HS-27A (cell line): ENCODE data around the gene RGS19.

Experiments used
- DNase-seq: peaks from one replicate; pipeline ENCODE4 v3.0.0-alpha.2; 2012; ENCODE audit warnings: low read depth, missing footprints

The RGS19 gene

GRCh38 chr20:64107736-64108457 is 28.6 kb upstream of the RGS19 start:
- no peak for DNase-seq

- DNase-seq, result no peak
Measured at GRCh38 chr20:64106981-64107735, 27.8 kb upstream of the RGS19 start, which contains the start of gene NPBWR2. Gene NPBWR2 (minus strand): TSS chr20:64107565. CDS start chr20:64106831, 734 bp downstream.

GRCh38 chr20:64106435-64106961 is 27.2 kb upstream of the RGS19 start:
- no peak for DNase-seq

GRCh38 chr20:64105846-64106434 is 26.6 kb upstream of the RGS19 start:
- DNase-seq, result no peak

GRCh38 chr20:64104667-64105451 is 25.5 kb upstream of the RGS19 start:
- DNase-seq, result no peak

- DNase-seq, result no peak
Measured at GRCh38 chr20:64103871-64104666, 24.8 kb upstream of the RGS19 start.

- no peak for DNase-seq
Measured at GRCh38 chr20:64102647-64103354, 23.5 kb upstream of the RGS19 start.

- no peak for DNase-seq
Measured at GRCh38 chr20:64101731-64102621, 22.7 kb upstream of the RGS19 start.

- no peak for DNase-seq
Measured at GRCh38 chr20:64100946-64101688, 21.8 kb upstream of the RGS19 start.

- no peak for DNase-seq
Measured at GRCh38 chr20:64100566-64100888, 21.2 kb upstream of the RGS19 start.

GRCh38 chr20:64099880-64100565 is 20.7 kb upstream of the RGS19 start:
- DNase-seq, result no peak

- no peak for DNase-seq
Measured at GRCh38 chr20:64099086-64099786, 19.9 kb upstream of the RGS19 start.

- DNase-seq, result no peak
Measured at GRCh38 chr20:64098471-64099013, 19.2 kb upstream of the RGS19 start.

GRCh38 chr20:64096535-64096934 is 17.2 kb upstream of the RGS19 start:
- DNase-seq, result no peak

GRCh38 chr20:64095927-64096326 is 16.6 kb upstream of the RGS19 start:
- no peak for DNase-seq

- no peak for DNase-seq
Measured at GRCh38 chr20:64095455-64095854, 16.1 kb upstream of the RGS19 start.

- DNase-seq, result no peak
Measured at GRCh38 chr20:64093013-64093503, 13.7 kb upstream of the RGS19 start.
